ENCODE measurements around the gene SNCAIP.

DNA sequence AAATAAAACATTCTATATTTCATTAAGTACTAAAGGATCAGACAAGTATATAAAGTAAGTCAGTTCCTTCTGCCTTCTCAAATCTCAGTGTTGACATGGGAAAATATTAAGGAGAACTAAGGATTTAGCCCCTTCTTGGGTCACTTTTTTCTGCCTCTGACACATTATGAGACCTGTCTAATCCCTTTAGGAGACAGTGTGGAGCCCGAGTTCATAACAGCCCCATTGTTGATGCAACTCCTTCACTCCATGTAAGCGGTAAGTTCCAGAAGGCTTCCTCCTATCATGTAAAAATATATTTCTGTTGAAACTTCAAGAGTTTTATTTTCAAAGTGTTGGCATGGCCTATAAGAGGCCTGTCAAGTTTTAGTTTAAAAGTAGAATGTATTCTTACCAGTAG is 152.2 kb downstream of the SNCAIP start:
- TF ChIP-seq EZH2 (IDR thresholded peaks at IDR 0.05; ENCODE audit: insufficient read depth, poor library complexity, severe bottlenecking) (no peak), EZH2phosphoT487 (IDR thresholded peaks at IDR 0.05; ENCODE audit: insufficient read depth, low read depth) (no peak)

All from GM23248 (cell line).